Loucy (cell line): ENCODE results near the gene GZF1.

Experiments used
- EZH2phosphoT487 ChIP-seq: fragments of 200-600 bp; IDR thresholded peaks from 2 replicates; pipeline ENCODE4 v1.6.1; 2018; ENCODE audit warnings: antibody characterized with exemption, mild to moderate bottlenecking, moderate library complexity, borderline replicate concordance
- TF ChIP-seq, protein P1 (sequence below): fragments of 200-600 bp; sonication (generic); conservative IDR thresholded peaks from 2 replicates; pipeline ENCODE4 v1.5.1; 2014; ENCODE audit warnings: mild to moderate bottlenecking, antibody characterized with exemption, low read length

GRCh38 chr20:23369072-23369823 is 7.3 kb downstream of the GZF1 start:
- TF ChIP-seq, protein P1, sequence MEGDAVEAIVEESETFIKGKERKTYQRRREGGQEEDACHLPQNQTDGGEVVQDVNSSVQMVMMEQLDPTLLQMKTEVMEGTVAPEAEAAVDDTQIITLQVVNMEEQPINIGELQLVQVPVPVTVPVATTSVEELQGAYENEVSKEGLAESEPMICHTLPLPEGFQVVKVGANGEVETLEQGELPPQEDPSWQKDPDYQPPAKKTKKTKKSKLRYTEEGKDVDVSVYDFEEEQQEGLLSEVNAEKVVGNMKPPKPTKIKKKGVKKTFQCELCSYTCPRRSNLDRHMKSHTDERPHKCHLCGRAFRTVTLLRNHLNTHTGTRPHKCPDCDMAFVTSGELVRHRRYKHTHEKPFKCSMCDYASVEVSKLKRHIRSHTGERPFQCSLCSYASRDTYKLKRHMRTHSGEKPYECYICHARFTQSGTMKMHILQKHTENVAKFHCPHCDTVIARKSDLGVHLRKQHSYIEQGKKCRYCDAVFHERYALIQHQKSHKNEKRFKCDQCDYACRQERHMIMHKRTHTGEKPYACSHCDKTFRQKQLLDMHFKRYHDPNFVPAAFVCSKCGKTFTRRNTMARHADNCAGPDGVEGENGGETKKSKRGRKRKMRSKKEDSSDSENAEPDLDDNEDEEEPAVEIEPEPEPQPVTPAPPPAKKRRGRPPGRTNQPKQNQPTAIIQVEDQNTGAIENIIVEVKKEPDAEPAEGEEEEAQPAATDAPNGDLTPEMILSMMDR = no peak
- no peak for TF ChIP-seq EZH2phosphoT487
